ENCODE results near the gene GRM3.

GRM3 gene

DNA sequence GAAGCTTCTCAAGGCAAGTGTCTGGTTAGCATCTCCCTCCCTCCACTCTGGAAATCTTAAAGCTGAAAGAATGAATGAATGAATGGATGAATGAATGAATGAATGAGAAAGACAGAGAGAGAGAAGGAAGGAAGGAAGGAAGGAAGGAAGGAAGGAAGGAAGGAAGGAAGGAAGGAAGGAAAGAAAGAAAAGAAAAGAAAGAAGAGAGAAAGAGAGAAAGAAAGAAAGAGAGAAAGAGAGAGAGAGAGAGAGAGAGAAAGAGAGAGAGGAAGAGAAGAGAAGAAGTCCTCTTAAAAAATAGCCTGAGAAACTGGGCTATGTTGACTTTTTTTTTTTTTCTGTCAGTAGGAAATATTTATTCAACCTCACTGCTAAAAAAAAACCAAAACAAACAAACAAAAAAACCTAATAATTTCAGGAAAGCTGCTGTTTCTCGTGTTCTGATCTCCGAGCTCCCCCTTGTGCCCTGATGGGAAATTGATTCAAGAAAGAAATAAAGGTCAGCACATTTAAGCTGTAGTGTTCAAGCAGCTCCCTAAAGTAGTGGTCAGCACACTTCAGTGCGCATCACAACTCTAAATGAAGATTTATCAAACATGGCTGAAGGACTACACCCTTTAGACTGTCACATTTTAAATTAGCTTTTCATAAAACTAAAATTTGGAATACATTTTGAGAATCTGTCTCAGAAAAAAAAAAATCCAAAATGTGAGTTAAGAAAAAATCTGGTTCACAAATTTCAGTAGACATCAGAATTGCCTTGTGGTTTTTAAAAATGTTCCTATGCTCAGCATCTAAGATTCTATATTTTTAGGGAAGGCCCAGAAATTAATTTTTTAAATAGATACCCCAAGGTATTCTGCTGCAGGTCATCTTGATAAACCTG is 261.5 kb downstream of the GRM3 start:
- no peak for DNase-seq (ENCODE audit: low read depth)

DNA sequence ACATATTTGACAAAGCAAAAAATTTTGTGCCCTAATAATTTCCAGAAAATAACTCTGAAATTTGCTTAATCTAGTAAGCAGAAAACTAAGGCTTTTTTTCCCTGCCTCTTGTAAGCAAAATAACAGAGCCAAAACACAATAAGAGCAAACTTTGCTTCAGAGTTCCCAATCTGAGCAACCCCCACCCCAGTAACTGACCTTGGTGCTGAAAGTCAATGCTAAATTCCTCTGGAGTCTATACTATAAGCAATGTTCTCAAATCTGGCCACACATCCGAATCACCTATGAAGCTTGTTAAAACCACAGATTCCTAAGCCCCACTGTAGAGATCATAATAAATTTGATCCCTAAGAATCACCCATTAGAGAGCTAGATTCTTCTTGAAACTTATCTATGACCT is 265.2 kb downstream of the GRM3 start:
- no peak for DNase-seq (ENCODE audit: low read depth)

DNA sequence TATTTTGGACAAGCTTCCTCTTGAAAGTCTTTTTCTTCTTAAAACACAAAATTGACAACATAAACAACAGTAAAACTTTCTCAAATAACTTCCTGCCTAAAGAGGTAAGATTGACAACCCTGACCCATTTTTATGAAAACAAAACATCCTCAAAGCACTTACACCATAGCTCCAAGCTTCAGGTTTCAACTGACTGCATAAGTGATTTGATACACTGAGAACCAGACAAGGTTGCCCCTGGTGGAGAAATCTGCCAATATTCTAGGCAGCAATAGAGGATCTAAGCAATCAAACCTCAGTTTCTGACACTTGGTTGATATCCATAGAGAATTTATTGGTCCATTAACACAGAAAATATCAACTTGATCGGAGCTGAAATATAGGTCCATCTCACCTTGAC is 267.9 kb downstream of the GRM3 start:
- DNase-seq (ENCODE audit: low read depth), result no peak

- no peak for DNase-seq (ENCODE audit: low read depth)
Observed at GRCh38 chr7:86913709-86914108, 270.0 kb downstream of the GRM3 start.
